ENCODE results near the gene VPS35L.

Gene VPS35L

GRCh38 chr16:19698480-19699465 lies 143.3 kb downstream of the VPS35L start:
- no peak for DNase-seq

- DNase-seq: no peak
Observed at GRCh38 chr16:19699472-19699871, 144.0 kb downstream of the VPS35L start.

DNA sequence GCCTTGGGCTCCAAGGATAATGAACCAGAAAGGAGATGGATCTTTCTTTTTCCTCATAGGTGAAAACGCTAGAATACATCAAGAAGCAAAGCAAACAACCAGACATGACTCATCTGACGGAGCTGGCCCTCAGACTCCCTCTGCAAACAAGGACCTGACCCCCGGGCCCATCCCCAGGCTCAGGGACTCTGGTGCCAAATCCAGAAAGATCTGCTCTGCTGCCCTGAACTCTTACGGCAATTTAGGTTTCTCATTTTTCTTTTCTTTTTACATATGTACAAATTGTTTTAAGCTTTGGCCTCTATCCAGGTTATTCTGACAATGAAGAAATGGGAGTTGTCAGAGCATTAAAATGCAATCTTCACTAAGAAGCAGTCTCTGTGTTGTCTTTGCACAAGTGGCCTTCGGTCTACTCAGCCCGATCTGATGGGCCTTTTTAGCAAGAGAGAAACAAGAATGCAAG lies 144.8 kb downstream of the VPS35L start:
- DNase-seq: no peak

DNA sequence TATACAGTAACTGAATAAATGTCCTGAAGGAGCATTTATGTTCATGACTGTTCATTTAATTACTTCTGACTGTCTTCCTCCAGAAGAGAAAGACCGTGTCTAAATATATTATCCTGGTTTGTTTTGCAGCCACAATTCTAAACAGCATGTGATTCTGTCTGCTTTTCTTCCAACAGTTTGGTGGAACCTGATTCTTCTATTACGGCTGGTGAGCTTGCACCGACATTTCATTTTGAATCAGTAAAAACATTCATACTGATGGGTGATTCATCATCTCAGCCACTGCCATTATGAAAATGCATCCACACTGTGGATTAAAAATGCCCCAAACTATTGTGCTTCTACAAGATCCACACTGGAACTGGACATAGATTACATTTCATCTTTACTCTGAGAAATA lies 145.6 kb downstream of the VPS35L start:
- no peak for DNase-seq

DNA sequence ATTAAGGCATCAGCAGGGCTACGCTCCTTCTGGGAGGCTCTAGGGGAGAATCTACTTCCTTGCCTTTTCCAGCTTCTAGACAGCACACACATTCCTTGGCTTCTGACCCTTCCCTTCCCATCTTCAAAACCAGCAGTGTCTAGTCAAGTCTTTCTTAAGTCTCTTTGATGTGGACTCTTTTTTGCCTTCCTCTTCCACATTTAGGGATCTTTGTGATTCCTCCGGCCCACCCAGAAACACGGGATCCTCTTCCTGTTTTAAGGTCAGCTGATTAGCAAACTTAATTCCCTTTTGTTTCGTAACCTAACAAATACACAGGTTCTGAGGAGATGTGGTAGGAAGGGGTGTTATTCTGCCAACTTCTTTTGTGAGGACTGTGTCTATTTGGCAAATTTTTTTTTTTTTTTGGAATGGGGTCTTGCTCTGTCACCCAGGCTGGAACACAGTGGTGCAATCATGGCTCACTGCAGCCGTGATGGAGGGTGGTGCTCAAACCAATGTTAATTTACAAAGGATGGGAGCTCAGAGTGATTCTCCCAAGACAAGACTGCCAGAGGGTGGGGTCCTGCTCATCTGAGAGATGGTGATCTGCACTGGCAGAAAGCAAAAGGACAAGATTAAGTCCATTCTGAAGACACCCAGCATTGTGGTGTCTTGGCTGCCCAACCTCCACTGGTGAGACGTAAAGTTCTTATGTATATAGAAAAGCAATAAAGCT lies 147.8 kb downstream of the VPS35L start:
- DNase-seq: no peak

DNA sequence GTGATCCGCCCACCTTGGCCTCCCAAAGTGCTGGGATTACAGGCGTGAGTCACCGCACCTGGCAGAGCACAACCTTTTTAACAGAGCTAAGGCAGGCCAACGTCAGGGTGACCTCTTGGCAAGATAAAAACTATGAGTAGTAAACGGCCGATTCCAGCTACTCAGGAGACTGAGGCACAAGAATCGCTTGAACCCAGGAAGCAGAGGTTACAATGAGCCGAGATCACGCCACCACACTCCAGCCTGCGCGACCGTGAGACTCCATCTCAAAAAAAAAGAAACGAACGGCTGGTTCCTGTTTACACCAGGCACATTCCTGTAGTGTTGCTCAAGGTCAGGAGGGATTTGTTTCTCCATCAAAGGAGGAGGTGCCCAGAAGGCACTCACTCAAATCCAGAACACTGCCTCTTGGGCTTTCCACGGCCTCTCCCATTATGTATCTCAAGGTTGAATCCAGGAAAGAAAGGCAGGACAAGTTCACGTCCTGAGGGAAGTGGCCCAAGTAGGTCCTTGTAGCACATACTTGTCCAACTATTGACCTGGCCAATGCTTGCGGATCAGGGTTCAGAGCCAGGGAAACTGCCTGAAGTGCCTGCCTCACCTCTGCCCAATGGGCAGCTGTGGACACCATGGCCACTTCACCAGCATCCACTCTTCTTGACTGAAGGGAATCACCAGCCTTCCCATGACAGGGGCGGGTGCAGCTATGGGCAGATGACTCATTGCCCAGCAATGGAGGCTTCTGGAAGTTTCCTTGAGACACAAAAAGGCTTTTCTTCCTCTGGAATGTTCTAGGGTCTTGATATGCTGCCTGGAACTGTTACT lies 149.0 kb downstream of the VPS35L start:
- no peak for DNase-seq

DNA sequence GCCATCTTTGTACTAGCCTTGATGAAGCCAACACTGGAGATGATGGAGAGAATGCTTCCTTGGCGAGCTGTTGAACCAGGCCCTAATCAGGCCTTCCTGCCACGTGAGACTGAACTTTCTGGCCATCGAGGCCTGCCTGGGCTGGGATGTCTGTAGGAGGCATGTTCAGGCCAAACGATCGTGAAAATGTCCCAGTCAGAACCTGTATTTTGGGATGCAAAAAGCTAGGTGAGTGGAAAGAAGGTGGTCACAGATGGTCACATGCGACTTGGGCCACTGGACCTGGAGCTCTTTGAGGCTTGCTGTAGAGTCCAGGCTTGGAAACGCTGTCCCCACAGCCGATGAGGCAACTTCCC lies 149.6 kb downstream of the VPS35L start:
- DNase-seq: no peak

- no peak for DNase-seq
Observed at GRCh38 chr16:19705843-19706242, 150.3 kb downstream of the VPS35L start.

DNA sequence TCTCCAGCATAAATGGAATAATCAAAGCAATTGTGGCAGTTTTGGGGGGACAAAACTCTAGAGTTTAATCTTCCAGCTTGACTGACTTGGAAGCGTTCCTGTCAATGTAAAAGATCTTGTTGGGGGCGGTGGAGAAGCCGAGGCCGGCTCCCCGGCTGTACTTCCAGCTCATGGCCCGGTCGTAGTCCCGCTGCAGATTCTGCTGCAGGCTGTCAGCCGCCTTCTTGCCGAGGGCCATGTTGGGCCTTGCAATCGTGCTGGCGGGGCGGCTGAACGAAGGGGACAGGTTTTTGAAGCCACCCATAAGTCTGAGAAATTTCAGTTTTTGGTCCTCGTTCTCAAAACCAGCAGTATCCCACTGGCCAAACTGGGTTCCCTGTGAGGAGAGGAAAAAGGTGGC lies 151.3 kb downstream of the VPS35L start:
- DNase-seq: no peak

- no peak for DNase-seq
Observed at GRCh38 chr16:19707569-19708295, 152.2 kb downstream of the VPS35L start.

DNA sequence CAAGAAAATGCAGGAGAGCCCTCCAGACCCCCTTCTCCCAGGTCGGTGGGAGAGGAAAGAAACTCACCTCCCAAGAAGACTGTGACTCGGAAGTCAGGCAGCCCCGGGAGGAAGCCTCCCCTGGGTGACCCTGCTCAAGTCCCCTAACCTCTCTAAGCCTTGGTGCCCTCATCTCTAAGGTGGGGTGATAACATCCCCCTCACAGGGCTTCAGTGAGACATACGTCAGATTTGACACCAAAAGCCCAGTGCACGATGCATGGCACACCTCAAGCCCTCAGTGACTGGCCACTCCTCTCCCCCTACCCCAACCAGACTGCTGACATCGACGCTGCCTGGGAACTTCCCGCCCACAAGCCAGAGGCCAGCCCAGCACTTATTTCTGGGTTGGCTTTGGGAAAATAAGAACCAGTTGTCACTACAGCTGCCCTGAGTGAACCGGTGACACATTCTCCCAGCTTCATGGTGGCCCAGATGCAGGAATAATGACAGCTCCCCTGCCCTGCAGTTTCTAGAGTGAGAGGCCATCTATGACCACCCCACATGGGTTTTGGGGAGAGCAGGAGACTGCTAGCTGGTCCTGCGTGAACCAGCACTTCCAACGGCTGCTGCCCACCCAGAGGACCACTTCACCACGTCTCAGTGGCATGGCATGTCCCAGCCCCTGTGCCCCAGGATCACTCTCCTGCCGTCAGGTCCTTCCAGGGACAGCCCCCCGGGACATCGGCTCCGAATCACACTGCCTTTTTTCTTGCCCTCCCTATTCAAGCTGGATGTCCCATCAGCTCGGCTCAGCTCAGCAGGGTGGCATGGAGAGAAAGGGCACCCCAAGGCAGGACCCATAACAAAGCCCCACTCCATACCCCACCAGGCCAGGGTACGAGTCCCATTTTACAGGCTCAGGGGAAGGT lies 153.0 kb downstream of the VPS35L start:
- DNase-seq: no peak

- no peak for DNase-seq
Observed at GRCh38 chr16:19709381-19710136, 154.1 kb downstream of the VPS35L start.

DNA sequence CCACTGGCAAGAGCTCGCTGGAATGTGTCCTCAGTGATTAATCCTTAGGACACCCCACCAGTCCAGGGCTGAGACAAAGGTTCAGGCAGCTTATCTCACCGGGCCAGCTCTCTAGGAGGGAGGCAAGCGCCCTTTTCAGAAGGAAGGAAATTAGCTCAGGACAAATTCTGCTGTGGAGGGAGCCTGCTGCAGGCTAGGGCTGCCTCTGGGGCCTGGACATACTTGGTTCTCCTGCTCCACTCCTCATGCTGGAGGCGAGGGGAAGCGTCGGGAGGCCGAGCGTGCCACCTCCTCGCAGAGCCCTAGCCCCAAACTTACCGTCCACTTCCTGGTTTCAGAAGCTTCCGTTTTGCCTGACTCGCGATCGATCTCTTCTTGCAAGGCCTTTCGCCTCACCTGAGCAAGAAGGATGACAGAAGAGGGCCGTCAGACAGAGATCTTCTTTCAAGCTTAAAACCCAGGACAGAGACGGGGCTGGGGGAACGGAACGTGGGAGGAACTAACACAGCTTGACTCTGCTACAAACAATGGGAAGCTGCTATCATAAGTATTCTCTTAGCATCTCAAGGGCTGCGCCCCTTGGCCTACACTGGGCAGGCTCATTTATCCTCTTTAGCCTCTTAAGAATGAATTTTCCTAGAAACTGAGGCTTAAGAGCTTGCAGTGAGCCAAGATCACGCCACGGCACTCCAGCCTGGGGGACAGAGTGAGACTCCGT lies 154.8 kb downstream of the VPS35L start:
- DNase-seq: no peak

- no peak for DNase-seq
Observed at GRCh38 chr16:19710991-19711545, 155.6 kb downstream of the VPS35L start.

GRCh38 chr16:19711643-19712042 lies 156.1 kb downstream of the VPS35L start:
- no peak for DNase-seq

GRCh38 chr16:19712418-19713058 lies 157.0 kb downstream of the VPS35L start:
- no peak for DNase-seq

- DNase-seq: no peak
Observed at GRCh38 chr16:19713697-19714096, 158.2 kb downstream of the VPS35L start.

- DNase-seq: no peak
Observed at GRCh38 chr16:19715566-19715965, 160.1 kb downstream of the VPS35L start.

GRCh38 chr16:19716183-19716582 lies 160.7 kb downstream of the VPS35L start:
- no peak for DNase-seq
